GM13977 (cell line): ENCODE measurements around the gene PCED1B.
A peak's percentile ranks its signal among the peaks of the same experiment; 100 is the strongest.
"Not testable (repeated sequence)": the region's sequence is repeated elsewhere in the genome, so short reads cannot be mapped to it uniquely, and the experiment has no call there.

ENCODE experiments used
- DNase-seq: peaks from one replicate; pipeline ENCODE4 v3.0.0; 2012; ENCODE audit warnings: low spot score
- in situ Hi-C: fragments of 300-500 bp; cut with MboI; formaldehyde crosslinking; loops from one replicate; pipeline ENCODE4 v1.12.0; 2022; ENCODE audit warnings: low sequenced_read_pairs, low pct_unique_long_range_greater_than_20kb, mixed read lengths, inconsistent platforms; ENCODE audit not compliant: unreplicated experiment
- TF ChIP-seq, protein P1 (sequence below): IDR thresholded peaks from 2 replicates; pipeline ENCODE4 v1.5.1; 2012; ENCODE audit warnings: mild to moderate bottlenecking, control low read depth; ENCODE audit not compliant: insufficient read depth; ENCODE audit errors: extremely low read depth, missing control alignments

PCED1B gene

DNA sequence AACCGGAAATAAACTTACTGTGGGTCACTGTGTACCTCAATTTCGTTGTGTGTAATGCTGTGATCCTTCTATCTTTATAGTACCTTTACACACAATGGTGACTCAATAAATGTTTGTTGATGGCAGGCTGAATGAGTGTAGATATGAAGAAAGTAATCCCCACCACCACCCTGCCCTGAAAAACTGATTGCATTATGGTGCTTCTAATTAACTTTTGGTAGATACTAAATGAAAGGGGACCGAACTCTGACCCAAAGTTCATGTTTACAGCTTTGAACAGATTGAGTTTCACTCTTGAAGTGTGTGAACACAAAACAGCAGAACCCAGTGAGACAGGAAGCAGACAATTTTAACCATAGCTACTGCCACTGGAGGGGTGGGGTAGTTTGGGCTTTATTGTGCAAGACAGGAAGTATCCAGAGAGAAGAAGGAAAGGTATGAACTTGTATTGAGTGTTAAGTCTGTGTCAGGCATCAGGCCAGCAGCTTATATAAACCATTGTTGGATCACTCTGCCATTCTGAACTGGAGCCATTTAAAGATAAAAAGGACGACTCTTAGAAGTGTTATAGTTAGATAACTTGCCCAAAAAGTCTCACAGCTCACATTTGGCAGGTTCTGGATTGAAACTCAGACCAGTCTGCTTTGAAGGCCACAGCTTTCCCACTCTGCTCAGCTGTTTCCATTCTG is 197.3 kb downstream of the PCED1B start:
- in situ Hi-C loops: no loop called here
- peak; percentile 28 for DNase-seq
- TF ChIP-seq, protein P1, sequence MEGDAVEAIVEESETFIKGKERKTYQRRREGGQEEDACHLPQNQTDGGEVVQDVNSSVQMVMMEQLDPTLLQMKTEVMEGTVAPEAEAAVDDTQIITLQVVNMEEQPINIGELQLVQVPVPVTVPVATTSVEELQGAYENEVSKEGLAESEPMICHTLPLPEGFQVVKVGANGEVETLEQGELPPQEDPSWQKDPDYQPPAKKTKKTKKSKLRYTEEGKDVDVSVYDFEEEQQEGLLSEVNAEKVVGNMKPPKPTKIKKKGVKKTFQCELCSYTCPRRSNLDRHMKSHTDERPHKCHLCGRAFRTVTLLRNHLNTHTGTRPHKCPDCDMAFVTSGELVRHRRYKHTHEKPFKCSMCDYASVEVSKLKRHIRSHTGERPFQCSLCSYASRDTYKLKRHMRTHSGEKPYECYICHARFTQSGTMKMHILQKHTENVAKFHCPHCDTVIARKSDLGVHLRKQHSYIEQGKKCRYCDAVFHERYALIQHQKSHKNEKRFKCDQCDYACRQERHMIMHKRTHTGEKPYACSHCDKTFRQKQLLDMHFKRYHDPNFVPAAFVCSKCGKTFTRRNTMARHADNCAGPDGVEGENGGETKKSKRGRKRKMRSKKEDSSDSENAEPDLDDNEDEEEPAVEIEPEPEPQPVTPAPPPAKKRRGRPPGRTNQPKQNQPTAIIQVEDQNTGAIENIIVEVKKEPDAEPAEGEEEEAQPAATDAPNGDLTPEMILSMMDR: no peak

DNA sequence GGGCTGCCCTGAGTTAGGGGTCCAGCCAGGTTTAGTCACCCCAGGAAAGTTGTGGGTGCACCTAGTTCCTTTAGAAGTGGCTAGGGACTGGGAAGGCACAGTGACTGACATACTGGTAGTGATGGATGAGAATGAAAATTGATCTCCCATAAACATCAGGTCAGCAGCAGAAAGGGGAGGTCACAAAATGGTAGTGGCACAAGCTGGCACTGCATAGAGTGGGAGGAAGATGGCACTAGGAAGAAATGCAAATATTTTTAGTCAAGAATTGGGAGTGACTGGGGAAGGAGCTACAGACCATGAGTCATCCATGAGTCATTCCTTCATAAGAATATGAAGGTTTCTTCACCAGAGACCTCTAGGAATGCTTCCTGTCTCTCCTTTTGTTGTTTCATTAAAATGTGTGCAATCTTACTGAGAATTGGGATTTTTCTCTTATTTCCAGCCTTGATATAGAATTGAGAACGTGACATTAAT is 198.6 kb downstream of the PCED1B start:
- no peak for DNase-seq
- TF ChIP-seq, protein P1: no peak
- in situ Hi-C loops: no loop called here

DNA sequence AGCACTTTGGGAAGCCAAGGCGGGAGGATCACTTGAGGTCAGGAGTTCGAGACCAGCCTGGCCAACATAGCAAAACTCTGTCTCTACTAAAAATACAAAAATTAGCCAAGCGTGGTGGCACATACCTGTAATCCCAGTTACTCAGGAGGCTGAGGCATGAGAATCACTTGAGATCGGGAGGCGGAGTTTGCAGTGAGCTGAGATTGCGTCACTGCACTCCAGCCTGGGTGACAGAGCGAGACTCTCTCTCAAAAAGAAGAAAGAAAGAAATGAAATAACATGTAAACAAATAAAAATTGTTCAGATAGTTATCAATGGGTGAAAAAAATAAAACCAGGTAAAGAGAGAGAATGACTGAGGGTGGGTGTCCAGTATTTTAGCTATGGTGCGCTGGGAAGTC is 200.3 kb downstream of the PCED1B start:
- DNase-seq, in situ Hi-C loops: not testable (repeated sequence)

DNA sequence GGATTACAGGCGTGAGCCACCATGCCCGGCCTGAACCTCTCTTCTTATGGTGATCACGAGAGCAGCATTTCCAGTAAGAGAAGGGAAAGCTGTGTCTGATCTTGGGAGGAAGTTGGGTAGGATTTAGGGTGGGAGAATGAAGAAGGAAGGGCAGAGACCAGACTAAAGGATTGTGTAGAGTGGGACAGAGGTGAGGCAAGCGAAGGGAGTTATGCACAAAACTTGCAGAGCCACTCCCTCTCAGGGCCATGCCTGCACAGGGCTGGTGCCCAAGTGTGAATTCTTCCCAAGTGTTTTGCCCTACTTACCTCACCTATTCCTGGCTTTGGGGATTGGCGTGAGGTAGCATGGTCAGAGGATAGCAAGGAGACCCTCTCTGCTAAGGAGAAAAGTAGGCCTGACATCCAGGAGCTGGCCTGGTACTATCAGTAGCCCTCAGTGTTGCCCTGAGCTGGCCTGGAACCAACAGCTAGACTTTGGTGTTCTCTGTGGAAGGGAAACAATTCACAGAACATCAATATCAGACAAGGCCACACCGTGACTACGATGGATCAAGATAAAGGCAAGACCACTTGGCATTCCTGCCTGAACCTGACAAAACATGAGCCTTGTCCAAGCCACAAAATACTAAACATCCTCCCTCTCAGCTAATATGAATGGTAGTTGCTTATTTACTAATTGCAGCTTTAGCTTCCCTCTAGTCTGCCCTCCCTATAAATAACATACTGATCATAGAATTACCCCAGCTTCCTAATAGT is 201.3 kb downstream of the PCED1B start:
- DNase-seq: no peak
- in situ Hi-C loops: no loop called here

DNA sequence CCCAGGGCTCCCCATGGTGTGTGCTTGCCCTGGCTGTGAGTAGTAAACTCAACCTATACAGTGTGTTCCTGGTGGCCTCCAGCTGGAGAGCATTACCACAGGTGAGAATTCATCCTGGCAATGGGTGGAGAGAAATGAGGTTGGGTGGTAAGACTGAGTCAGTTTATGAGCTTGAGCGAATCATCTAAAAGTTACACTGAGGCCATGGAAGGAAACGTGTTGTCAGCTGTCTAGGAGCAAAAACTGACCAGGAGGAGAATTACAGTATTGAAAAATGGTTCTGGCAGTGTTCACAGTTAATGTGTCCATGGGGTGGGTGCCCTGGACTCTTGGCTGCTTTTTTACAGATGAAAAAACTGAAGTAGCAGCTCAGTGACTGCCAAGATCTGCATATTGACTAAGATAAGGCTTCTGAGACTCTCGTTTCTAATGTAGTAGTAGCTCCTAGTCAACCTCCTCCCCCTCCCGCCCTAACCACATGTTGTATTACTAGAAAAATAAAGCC is 202.3 kb downstream of the PCED1B start:
- TF ChIP-seq, protein P1: no peak
- in situ Hi-C loops: no loop called here
- no peak for DNase-seq

More for the DNA sequence above, 201.3 kb downstream of the PCED1B start:
- TF ChIP-seq, protein P1: no peak

DNA sequence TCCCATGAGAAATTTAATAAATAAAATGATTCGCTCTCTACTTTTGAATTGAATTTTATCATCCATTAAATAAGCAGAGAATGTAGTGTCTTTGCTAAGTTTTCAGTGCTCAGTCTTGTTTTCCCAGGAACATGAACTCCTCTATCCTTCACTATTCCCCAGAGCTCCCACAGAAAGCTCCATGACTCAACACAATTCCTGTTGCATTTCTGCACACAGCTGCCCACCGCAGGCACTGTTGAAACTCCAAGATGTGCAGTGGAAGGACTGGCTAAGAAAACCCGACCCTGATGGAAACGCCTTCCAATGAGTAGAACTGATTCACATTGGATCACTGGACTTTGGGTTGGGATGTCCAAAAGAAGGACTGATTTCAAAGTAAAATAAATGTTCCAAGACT is 202.8 kb downstream of the PCED1B start:
- TF ChIP-seq, protein P1: no peak
- no peak for DNase-seq
- in situ Hi-C loops: no loop called here
